Breast epithelium (tissue), 4 donors: ENCODE results near the gene PTAR1. TPM values are rescaled to one million over a fixed set of nuclear protein-coding genes. Genes with fewer than 3 reads are reported as not detected.

Experiments
- DNase-seq, 2 donors: peaks; one replicate each; pipeline ENCODE4 v3.0.0-alpha.2; 2019; ENCODE audit warnings: low spot score in 2 of 2
- H3K27ac ChIP-seq, 2 donors: fragments of 200-600 bp; sonication (generic) in 1 of 2; one replicate each; pipeline ENCODE4 v1.5.1; 2016 to 2019; ENCODE audit warnings: mild to moderate bottlenecking in 1 of 2
- H3K27me3 ChIP-seq, 2 donors: fragments of 200-600 bp; sonication (generic) in 1 of 2; one replicate each; pipeline versions ENCODE4 v1.5.1 to v1.6.0; 2017 to 2019; ENCODE audit warnings: control low read depth in 1 of 2, mild to moderate bottlenecking in 1 of 2
- H3K36me3 ChIP-seq: fragments of 200-600 bp; one replicate; pipeline ENCODE4 v1.5.1; 2019
- H3K4me1 ChIP-seq, 2 donors: fragments of 200-600 bp; sonication (generic); one replicate each; pipeline ENCODE4 v1.5.1; 2016 to 2019; ENCODE audit warnings: control low read depth in 1 of 2
- H3K4me3 ChIP-seq, 3 donors: fragments of 200-600 bp; sonication (generic); 1 replicate in 2 of 3; 2 replicates in 1 of 3; pipeline ENCODE4 v1.5.1; 2016 to 2019; ENCODE audit warnings: mild to moderate bottlenecking in 3 of 3, moderate library complexity in 2 of 3
- H3K9me3 ChIP-seq, 2 donors: fragments of 200-600 bp; sonication (generic) in 1 of 2; one replicate each; pipeline ENCODE4 v1.5.1; 2016 to 2019; ENCODE audit warnings: control low read depth in 1 of 2
- POLR2A ChIP-seq: fragments of 450-650 bp; IDR thresholded peaks from one replicate; pipeline ENCODE4 v1.6.1; 2016; ENCODE audit warnings: antibody characterized with exemption, mild to moderate bottlenecking, moderate library complexity
- POLR2AphosphoS5 ChIP-seq, 3 donors: sonication (generic); formaldehyde crosslinking; IDR thresholded peaks; one replicate each; pipeline ENCODE4 v1.6.1; 2017; ENCODE audit warnings: antibody characterized with exemption in 3 of 3
- intact Hi-C: fragments of 100-400 bp; cut with DNase I; formaldehyde crosslinking; loops from one replicate; pipeline ENCODE4 v1.15.1; 2023; ENCODE audit warnings: low total_unique reads
- total RNA-seq, 3 donors: library from RNA; depleted of rRNA; stranded (reverse); fragments of >200 nt; gene quantifications; one replicate each; pipeline ENCODE4 v1.1.0, GENCODE V29; 2016
- TF ChIP-seq, protein P1 (sequence below), 3 donors: fragments of 450-650 bp; IDR thresholded peaks; one replicate each; pipeline ENCODE4 v1.5.1; 2016 to 2017; ENCODE audit warnings: antibody characterized with exemption in 3 of 3, mild to moderate bottlenecking in 3 of 3, moderate library complexity in 3 of 3

Gene PTAR1
- total RNA-seq, 3 donors from 2014 or later: 80.3 to 114 (median 82.9) TPM

DNA sequence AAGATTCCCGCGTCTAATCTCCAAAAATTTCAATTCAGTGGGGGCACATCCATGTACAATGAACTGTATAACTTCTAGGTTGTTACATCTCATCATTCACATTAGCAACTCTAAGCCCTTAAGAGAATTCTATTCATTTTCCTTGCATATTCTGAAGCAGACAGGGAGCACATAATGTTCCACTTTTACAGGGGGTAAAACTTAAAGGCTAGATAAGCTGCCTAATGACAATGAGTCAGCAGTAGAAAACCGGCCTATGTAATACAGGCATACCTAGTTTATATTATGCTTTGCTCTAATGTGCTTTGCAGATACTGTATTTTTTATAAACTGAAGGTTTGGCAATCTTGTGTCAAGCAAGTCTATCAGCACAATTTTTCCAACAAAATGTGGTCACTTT, 40.4 kb downstream of the PTAR1 start:
- H3K27ac ChIP-seq: no peak overlapping the region
- H3K9me3 ChIP-seq: no peaks in the 10 kb centered on the region
- no peaks in the 10 kb centered on the region for H3K4me1 ChIP-seq
- H3K27me3 ChIP-seq: no peaks in the 10 kb centered on the region
- intact Hi-C loops: no loop called here
- TF ChIP-seq POLR2AphosphoS5 (IDR thresholded peaks at IDR 0.05) (no peak), POLR2A (no peak)
- TF ChIP-seq, protein P1, sequence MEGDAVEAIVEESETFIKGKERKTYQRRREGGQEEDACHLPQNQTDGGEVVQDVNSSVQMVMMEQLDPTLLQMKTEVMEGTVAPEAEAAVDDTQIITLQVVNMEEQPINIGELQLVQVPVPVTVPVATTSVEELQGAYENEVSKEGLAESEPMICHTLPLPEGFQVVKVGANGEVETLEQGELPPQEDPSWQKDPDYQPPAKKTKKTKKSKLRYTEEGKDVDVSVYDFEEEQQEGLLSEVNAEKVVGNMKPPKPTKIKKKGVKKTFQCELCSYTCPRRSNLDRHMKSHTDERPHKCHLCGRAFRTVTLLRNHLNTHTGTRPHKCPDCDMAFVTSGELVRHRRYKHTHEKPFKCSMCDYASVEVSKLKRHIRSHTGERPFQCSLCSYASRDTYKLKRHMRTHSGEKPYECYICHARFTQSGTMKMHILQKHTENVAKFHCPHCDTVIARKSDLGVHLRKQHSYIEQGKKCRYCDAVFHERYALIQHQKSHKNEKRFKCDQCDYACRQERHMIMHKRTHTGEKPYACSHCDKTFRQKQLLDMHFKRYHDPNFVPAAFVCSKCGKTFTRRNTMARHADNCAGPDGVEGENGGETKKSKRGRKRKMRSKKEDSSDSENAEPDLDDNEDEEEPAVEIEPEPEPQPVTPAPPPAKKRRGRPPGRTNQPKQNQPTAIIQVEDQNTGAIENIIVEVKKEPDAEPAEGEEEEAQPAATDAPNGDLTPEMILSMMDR (IDR thresholded peaks at IDR 0.05): no peak
- no peak for DNase-seq
- no peaks in the 10 kb centered on the region for H3K36me3 ChIP-seq
- H3K4me3 ChIP-seq: no peak overlapping the region

DNA sequence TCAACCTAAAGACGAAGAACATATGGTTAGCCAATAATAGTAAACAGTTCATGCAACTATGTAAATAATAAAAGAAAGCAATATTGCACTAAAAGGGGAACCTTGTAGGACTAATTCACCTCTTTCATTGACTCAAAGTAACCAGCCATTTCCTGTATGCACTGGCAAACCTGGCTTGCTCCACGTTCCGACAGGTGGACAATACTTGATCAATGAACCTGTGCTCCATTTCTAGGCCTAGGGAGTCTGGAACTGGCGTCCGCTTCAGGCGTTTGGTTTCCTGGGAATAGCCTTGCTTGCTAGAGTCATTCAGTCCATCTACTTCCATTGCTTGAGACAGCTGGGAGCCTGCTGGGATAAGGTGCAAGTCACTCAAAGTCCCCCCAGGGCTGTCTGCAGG, 41.6 kb downstream of the PTAR1 start:
- no peak overlapping the region for H3K4me3 ChIP-seq
- no peaks in the 10 kb centered on the region for H3K27me3 ChIP-seq
- TF ChIP-seq, protein P1 (IDR thresholded peaks at IDR 0.05): no peak
- no peak for TF ChIP-seq POLR2A
- H3K36me3 ChIP-seq: no peaks in the 10 kb centered on the region
- DNase-seq: no peak
- intact Hi-C loops: no loop called here
- H3K27ac ChIP-seq: no peak overlapping the region
- no peaks in the 10 kb centered on the region for H3K9me3 ChIP-seq
- no peaks in the 10 kb centered on the region for H3K4me1 ChIP-seq

DNA sequence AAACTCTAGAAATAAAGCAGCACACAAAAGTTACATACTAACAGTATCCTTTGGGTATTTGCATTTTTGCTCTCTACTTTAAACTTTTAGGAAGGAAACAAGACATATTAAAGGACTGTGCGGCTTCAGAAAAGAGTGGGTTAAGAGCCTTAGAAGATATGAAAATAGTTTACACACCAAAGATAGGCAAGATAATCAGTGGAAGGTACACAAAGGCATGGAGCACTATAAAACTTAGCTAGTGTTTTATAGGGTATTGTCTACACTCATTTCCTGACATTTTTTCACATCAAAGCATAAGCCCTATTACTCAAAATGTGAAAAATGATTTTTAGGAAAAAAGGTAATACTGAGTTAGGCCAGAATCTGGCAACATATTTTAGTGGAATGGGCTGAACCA, 44.0 kb downstream of the PTAR1 start:
- H3K4me1 ChIP-seq: no peaks in the 10 kb centered on the region
- H3K4me3 ChIP-seq: no peak overlapping the region
- H3K27ac ChIP-seq: no peak overlapping the region
- H3K36me3 ChIP-seq: no peaks in the 10 kb centered on the region
- no peaks in the 10 kb centered on the region for H3K27me3 ChIP-seq
- H3K9me3 ChIP-seq: no peaks in the 10 kb centered on the region
- intact Hi-C loops: no loop called here
- TF ChIP-seq POLR2A (no peak), POLR2AphosphoS5 (IDR thresholded peaks at IDR 0.05) (no peak)
- TF ChIP-seq, protein P1 (IDR thresholded peaks at IDR 0.05): no peak
- no peak for DNase-seq

DNA sequence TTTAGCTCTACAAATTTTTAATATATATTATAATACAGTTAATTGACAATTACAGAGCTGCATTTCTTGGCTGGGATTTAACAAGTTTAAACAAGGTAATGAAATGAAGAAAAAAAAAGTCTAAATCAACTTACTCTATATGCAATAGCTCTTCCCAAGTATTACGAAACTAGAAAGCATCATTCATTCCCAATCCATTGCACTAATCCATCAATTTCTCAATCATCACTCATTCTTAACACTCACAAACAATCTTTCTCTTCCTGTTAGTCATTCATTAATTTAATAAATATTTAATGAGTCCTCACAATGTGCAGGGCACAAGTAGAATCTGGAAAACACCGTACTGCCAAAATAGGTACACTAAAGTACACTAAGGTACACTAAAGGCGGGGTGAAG, 44.7 kb downstream of the PTAR1 start:
- intact Hi-C loops: no loop called here
- H3K4me3 ChIP-seq: no peak overlapping the region
- no peaks in the 10 kb centered on the region for H3K4me1 ChIP-seq
- TF ChIP-seq, protein P1 (IDR thresholded peaks at IDR 0.05): no peak
- TF ChIP-seq POLR2A: no peak
- no peak for TF ChIP-seq POLR2AphosphoS5 (IDR thresholded peaks at IDR 0.05)
- H3K27me3 ChIP-seq: no peaks in the 10 kb centered on the region
- no peak for DNase-seq
- H3K36me3 ChIP-seq: no peaks in the 10 kb centered on the region
- no peak overlapping the region for H3K27ac ChIP-seq
- no peaks in the 10 kb centered on the region for H3K9me3 ChIP-seq

DNA sequence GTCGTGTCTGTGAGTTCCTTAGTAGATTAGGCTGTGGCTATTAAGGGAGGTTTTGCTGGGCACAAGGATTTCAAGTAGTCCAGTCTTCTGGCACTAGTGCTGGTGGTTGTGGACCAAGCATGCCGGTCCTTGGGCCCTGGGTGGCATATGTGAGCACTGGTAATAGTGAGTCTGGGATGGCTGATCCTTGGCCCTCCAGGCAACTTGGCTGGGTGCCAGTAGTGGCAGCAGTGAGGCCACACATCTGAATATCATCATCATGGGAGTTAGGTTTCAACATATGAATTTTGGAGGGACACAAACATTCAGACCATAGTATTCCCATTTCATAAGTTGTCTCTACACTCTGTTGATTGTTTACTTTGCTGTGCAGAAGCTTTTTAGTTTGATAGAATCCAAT, 62.3 kb downstream of the PTAR1 start:
- TF ChIP-seq POLR2A: no peak
- no peak for TF ChIP-seq POLR2AphosphoS5 (IDR thresholded peaks at IDR 0.05)
- TF ChIP-seq, protein P1 (IDR thresholded peaks at IDR 0.05): no peak

More for the DNA sequence above, 62.3 kb downstream of the PTAR1 start:
- H3K27me3 ChIP-seq: no peaks in the 10 kb centered on the region
- H3K4me1 ChIP-seq: no peaks in the 10 kb centered on the region
- DNase-seq: no peak
- intact Hi-C loops: no loop called here
- no peaks in the 10 kb centered on the region for H3K36me3 ChIP-seq
- H3K4me3 ChIP-seq: no peak overlapping the region
- H3K27ac ChIP-seq: no peak overlapping the region
- peaks cover 14 to 24% of the 10 kb centered on the region in 2 donors for H3K9me3 ChIP-seq
